Liver (tissue), 3 donors: Measurements from ENCODE around the gene TCP11X2.
"Not testable (repeated sequence)": the region's sequence is repeated elsewhere in the genome, so short reads cannot be mapped to it uniquely, and the experiment has no call there.

Experiments
- ATF3 ChIP-seq: IDR thresholded peaks from 2 replicates; pipeline ENCODE4 v1.6.1; 2016; ENCODE audit warnings: antibody characterized with exemption
- EGR1 ChIP-seq, 2 donors: IDR thresholded peaks; 2 replicates each; pipeline ENCODE4 v1.6.1; 2016 to 2018; ENCODE audit warnings: antibody characterized with exemption in 2 of 2, low read depth in 2 of 2
- FOXA1 ChIP-seq: IDR thresholded peaks from 2 replicates; pipeline ENCODE4 v1.6.1; 2016; ENCODE audit warnings: antibody characterized with exemption
- GABPA ChIP-seq, 2 donors: IDR thresholded peaks in 1 of 2; conservative IDR thresholded peaks in 1 of 2; 2 replicates each; pipeline ENCODE4 v1.6.1; 2016; ENCODE audit warnings: antibody characterized with exemption in 2 of 2, mild to moderate bottlenecking in 1 of 2, moderate library complexity in 1 of 2
- JUND ChIP-seq, 2 donors: IDR thresholded peaks; 2 replicates each; pipeline ENCODE4 v1.6.1; 2016; ENCODE audit warnings: antibody characterized with exemption in 2 of 2
- RAD21 ChIP-seq, 2 donors: IDR thresholded peaks; 2 replicates each; pipeline ENCODE4 v1.6.1; 2016; ENCODE audit warnings: antibody characterized with exemption in 2 of 2, mild to moderate bottlenecking in 2 of 2
- RXRA ChIP-seq, 2 donors: IDR thresholded peaks; 2 replicates each; pipeline ENCODE4 v1.6.1; 2017 to 2018; ENCODE audit warnings: antibody characterized with exemption in 2 of 2, mild to moderate bottlenecking in 1 of 2
- SP1 ChIP-seq: IDR thresholded peaks from 2 replicates; pipeline ENCODE4 v1.6.1; 2018; ENCODE audit warnings: antibody characterized with exemption, mild to moderate bottlenecking
- TAF1 ChIP-seq: conservative IDR thresholded peaks from 2 replicates; pipeline ENCODE4 v1.6.1; 2016; ENCODE audit warnings: antibody characterized with exemption, mild to moderate bottlenecking
- YY1 ChIP-seq: IDR thresholded peaks from 2 replicates; pipeline ENCODE4 v1.6.1; 2016; ENCODE audit warnings: antibody characterized with exemption, mild to moderate bottlenecking
- ZBTB33 ChIP-seq: IDR thresholded peaks from 2 replicates; pipeline ENCODE4 v1.6.1; 2016; ENCODE audit warnings: antibody characterized with exemption
- TF ChIP-seq, protein P1 (sequence below): fragments of 150-350 bp; IDR thresholded peaks from 2 replicates; pipeline ENCODE4 v1.5.1; 2017; ENCODE audit warnings: improper control_type of control experiment, low read depth, low read length; ENCODE audit not compliant: missing input control
- TF ChIP-seq, protein P2 (sequence below): IDR thresholded peaks from 2 replicates; pipeline ENCODE4 v1.6.1; 2016; ENCODE audit warnings: antibody characterized with exemption
- donor health status: healthy.
- donor health status: healthy.

DNA sequence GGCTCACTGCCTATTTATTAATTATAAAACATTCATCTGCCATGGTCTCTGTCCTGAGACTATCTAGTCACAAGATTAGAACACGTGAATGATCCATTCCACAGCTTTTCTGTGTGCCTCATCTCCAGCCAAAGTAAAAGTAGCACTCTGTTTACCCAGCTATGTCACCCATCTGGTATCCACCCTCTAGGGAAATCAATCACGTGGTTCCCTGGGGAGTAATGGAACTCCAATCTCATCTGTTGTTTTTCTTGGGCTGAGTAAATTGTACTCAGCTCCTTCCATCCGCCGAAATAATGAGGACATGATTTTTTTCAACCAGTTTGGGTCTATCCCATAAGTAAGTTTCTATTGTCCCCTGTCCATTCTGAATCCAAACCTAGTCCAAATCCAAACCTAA is 13.0 kb downstream of the TCP11X2 start:
- TF ChIP-seq ZBTB33; EGR1 (IDR thresholded peaks at IDR 0.05; ENCODE audit: low read depth in 2 of 2); SP1; RAD21 (IDR thresholded peaks at IDR 0.05); ATF3; GABPA (IDR thresholded peaks at IDR 0.05 in 1 of 2, conservative IDR thresholded peaks at IDR 0.05 in 1 of 2); RXRA (IDR thresholded peaks at IDR 0.05); JUND (IDR thresholded peaks at IDR 0.05); TAF1; YY1; FOXA1: not testable (repeated sequence)
- TF ChIP-seq, protein P1, sequence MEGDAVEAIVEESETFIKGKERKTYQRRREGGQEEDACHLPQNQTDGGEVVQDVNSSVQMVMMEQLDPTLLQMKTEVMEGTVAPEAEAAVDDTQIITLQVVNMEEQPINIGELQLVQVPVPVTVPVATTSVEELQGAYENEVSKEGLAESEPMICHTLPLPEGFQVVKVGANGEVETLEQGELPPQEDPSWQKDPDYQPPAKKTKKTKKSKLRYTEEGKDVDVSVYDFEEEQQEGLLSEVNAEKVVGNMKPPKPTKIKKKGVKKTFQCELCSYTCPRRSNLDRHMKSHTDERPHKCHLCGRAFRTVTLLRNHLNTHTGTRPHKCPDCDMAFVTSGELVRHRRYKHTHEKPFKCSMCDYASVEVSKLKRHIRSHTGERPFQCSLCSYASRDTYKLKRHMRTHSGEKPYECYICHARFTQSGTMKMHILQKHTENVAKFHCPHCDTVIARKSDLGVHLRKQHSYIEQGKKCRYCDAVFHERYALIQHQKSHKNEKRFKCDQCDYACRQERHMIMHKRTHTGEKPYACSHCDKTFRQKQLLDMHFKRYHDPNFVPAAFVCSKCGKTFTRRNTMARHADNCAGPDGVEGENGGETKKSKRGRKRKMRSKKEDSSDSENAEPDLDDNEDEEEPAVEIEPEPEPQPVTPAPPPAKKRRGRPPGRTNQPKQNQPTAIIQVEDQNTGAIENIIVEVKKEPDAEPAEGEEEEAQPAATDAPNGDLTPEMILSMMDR, result not testable (repeated sequence)
- TF ChIP-seq, protein P2, sequence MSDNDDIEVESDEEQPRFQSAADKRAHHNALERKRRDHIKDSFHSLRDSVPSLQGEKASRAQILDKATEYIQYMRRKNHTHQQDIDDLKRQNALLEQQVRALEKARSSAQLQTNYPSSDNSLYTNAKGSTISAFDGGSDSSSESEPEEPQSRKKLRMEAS, result not testable (repeated sequence)
